ENCODE results near the gene MKNK2. TPM values are rescaled to one million over a fixed set of nuclear protein-coding genes. Genes with fewer than 3 reads are reported as not detected.

MKNK2 gene
- total RNA-seq, 1 experiment from 2014 or later: 223 TPM

DNA sequence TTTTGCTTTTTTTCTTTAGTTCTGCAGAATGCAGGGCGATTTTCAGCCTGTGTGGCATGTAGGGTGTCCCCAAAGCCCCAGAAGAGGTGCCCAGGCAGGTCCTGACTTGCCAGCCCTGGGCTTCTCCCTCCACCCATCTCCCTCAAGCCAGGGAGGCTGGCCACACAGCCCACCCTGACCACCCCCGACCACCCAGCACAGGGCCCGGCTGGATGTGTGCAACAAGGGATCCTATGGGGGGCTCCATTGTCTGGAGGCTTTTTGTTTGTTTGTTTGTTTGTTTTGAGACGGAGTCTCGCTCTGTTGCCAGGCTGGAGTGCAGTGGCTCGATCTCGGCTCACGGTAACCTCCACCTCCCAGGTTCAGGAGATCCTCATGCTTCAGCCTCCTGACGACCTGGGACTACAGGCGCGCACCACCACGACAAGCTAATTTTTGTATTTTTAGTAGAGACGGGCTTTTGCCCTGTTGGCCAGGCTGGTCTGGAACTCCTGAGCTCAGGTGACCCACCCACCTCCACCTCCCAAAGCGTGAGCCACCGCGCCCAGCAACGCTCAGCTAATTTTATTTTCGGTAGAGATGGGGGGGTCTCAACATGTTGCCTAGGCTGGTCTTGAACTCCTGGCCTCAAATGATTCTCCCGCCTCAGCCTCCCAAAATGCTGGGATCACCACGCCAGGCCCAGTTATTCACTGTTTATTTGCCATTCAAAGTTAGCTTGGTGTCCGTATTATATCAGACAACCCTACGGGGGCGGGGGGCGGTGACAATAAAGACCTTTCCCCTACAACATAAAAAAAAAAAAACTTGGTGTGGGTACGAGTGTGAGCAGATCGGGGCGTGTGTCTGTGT, 7.8 kb upstream of the MKNK2 start:
- no peak for DNase-seq (ENCODE audit: low spot score)

DNA sequence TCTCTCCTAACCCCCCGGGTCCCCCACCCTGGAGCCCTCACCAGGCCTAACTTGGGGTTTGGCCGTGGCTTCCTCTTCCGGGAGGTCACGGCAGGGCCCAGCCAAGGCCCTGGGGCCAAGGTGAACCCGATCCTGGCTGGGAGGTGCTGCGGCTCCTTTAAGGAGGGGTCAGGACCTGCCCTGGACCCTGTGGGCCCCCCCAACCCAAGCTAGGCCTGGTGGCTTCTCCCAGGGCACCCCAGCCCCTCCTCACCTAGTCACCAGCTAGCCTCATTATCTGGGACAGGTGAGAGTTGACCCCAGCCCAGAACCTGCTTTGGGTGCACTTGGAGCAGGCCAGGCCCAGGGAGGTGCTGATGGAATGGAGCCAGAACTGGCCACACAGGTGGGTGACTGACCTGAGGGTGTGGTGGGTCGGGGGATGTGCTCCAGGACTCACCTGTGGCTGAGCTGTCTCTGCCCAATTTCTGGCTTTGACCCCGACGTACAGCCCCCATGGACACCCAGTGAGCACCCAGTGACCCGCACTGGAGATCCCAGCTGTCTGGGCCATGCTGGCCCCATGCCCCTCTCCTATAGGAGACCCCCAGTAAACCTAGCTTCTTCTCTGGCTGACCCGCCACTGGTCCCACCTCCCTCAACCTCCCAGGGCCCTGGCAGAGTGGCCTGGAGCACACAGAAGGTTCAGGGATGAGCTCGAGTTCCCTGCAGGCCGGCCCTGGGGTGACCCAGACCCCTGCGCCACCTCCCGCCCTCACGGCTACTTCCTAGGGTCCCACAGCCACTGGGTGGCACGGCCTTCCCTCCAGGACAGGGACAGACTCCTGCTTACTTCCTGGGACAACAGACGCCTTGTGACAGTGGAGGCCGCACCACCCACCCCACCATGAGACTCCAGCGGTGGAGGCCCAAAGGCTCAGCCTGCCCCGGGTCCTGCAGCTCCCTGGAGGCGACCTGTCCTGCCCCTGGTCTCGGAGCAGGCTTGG, 6.7 kb upstream of the MKNK2 start:
- no peak for DNase-seq (ENCODE audit: low spot score)

GRCh38 chr19:2056837-2057192, 5.8 kb upstream of the MKNK2 start:
- no peak for DNase-seq (ENCODE audit: low spot score)

DNA sequence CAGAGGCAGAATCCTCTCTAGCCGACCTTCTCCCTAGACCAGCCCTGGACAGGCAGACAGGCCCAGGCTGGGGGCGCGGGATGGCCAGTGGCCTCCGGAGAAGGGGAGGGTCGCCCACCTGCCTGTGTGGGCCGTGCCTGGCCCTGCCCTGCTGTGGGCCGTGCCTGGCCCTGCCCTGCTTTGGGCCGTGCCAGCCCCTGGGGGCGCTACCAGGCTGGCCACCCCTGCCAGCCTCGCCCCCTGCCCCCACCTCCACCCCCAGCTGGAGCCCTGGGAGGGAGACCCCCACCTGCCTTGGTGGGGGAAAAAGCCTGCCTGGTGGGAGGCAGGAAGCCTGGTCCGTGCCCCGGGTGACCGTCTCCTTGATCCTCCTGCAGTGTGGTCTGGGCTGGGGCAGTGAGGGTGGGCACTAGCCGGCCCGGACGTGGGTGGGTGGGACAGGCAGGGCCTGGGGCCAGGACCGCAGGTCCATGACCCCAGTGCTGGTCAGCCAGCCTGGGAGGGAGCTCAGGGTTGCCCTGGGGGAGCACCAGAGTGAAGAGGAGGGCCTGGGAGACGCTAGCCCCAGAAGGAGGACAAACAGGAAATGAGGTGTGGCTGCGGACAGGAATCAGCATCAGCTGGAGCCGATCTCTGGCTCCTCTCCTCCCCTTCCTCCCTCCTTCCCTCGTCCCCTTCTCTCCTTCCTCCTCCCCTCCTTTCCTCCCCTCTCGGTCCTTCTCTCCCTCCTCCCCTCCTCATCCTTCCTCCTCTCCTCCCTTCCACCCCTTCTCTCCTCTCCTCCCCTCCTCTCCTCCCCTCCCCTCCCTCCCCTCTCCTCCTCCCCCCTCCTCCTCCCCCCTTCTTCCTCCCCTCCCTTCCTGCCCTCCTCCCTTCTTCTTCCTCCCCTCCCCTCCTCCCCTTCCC, 5.1 kb upstream of the MKNK2 start:
- DNase-seq (ENCODE audit: low spot score): peak; percentile 42

DNA sequence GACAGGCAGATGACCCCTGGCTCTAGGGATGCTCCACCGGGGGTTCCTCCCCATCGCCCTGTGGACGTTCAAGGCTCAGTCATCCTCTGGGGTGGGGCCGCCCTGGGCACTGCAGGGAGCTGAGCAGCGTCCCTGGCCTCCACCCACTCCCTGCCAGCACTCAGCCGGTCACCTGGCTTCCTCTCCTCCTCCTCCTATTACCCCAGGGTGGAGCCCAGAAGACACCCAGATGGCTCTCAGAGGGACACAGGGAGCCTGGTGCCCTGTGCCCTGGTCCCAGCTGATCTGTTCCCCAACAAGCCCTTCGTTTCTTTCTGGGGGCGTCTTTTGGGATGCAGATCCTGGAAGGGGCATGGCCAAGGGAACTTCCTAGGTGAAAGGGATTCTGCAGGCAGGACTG, 3.7 kb upstream of the MKNK2 start:
- DNase-seq (ENCODE audit: low spot score): peak; percentile 47

DNA sequence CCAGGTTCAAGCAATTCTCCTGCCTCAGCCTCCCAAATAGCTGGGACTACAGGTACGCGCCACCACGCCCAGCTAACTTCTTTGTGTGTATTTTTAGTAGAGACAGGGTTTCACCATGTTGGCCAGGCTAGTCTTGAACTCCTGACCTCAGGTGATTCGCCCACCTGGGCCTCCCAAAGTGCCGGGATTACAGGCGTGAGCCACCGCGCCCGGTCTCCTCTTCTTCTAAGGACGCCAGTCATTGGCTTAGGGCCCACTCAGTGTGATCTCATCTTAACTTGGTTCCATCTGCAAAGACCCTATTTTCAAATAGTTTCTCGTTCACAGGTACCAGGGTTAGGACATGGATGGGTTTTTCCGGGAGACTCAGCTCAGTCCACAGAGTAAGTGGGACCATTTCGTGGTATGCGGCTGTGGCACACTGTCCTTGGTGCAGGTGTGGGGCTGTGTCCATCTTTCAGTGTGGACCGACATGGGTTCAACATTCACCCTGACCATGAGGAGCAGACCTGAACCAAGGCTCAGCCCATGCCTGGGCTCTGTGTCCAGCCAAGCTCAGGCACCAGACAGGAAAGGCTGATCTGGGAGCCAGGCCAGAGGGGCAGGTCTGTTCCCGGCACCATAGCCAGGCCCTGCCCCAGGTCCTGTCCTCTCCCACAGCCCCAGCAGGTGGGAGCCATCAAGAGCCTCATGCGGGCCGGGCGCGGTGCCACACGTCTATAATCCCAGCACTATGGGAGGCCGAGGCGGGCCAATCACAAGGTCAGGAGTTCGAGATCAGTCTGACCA, 2.8 kb upstream of the MKNK2 start:
- no peak for DNase-seq (ENCODE audit: low spot score)

GRCh38 chr19:2051773-2052704, 995 bp upstream of the MKNK2 start:
- DNase-seq (ENCODE audit: low spot score): peak; percentile 52

- DNase-seq (ENCODE audit: low spot score): no peak
These were observed 574 bp downstream of the MKNK2 start for GRCh38 chr19:2050349-2050990.

- peak; percentile 79 for DNase-seq (ENCODE audit: low spot score)
These were observed 1.2 kb downstream of the MKNK2 start for GRCh38 chr19:2049741-2050348.

DNA sequence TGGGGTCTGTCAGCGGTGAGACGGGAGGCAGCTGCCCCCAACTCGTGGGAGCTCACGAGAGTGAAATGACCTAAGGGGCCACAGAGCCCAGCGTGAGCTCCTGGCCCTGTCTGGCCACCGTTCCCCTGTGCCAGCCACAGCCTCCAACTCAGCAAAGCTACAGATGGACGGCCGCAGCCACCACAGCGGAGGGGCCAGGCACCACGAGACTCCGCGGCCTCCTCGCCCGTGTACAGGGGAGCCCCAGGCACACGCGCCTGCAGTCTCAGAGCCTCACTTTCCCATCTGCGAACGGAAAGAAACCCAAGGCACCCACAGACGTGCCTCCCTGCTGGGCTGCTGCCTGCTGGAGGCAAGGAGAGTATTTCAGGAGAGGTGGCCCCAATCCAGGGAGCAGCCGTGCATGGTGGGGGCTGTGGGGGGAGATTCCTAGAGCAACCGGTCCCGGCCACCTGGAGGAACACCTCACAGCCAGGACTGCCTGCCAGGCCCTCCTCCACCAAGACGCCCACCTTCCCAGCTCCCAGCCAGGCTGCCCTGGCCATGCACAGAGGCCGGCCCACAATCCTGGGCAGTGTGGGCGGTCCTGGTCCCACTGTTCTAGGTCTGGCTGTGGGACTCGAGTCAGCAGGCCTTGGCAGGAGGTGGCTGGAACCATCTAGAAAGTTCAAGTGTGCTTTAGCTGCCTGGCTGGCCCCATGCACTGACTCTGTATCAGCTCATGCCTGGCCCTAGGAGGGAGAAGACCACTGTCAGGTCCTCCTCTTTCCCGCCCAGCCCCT, 1.9 kb downstream of the MKNK2 start:
- peak; percentile 28 for DNase-seq (ENCODE audit: low spot score)

DNA sequence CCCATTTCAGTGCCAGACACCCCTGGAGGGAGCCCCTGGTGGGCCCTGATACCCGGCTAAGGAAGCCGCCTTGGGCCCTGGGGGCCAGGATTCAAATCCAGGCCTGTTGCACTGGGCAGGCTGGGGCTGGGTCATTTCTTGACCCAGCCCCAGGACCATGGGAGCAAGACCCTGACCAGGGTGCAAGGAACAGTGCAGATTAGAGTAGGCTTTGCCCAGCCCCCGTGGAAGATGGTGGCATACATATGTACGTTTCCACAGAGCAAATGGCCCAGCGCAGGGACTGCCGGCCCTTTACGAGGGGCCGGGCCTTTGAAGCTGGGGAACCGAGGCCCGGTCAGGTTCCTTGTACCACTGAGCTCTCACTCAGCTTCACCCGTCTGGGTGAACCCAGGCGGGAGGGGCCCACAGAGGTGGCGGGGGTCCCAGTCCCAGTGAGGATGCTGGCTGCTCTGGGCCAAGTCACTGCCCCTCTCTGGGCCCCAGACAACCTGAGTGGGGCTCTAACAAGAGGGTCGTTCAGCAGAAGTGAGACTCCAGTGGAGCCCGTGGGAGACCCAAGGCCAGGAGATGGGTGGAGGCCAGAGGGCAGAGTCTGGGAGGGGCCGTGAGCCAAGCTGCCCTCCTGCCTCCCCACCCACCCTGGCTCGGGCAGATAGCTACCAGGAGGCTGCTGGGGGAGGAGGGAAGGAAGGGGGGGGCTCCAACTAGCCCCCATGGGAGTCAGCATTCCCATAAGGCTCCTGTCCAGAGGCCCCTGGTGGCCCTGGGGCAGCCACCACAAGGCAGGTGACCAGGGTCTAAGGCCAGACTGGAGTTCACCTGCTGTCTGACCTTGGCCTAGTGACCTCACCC, 2.7 kb downstream of the MKNK2 start:
- DNase-seq (ENCODE audit: low spot score): no peak

GRCh38 chr19:2047449-2048103, 3.5 kb downstream of the MKNK2 start:
- peak; percentile 65 for DNase-seq (ENCODE audit: low spot score)

DNA sequence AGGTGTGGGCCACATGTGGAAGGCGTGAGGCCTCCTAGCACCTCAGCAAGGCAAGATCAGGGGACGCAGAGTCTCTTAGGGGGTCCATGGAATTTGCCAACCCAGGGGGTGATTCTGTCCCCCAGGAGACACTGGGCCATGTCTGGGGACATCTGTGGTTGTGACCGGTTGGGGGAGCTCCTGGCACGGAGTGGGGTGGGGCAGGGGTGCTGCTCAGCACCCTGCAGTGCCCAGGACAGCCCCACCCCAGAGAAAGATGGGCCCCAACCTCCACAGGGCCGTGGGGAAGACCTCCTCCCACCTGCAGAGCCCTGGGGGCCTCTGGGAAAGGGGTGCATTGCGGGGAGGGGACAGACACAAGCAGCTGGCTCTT, 4.0 kb downstream of the MKNK2 start:
- no peak for DNase-seq (ENCODE audit: low spot score)

DNA sequence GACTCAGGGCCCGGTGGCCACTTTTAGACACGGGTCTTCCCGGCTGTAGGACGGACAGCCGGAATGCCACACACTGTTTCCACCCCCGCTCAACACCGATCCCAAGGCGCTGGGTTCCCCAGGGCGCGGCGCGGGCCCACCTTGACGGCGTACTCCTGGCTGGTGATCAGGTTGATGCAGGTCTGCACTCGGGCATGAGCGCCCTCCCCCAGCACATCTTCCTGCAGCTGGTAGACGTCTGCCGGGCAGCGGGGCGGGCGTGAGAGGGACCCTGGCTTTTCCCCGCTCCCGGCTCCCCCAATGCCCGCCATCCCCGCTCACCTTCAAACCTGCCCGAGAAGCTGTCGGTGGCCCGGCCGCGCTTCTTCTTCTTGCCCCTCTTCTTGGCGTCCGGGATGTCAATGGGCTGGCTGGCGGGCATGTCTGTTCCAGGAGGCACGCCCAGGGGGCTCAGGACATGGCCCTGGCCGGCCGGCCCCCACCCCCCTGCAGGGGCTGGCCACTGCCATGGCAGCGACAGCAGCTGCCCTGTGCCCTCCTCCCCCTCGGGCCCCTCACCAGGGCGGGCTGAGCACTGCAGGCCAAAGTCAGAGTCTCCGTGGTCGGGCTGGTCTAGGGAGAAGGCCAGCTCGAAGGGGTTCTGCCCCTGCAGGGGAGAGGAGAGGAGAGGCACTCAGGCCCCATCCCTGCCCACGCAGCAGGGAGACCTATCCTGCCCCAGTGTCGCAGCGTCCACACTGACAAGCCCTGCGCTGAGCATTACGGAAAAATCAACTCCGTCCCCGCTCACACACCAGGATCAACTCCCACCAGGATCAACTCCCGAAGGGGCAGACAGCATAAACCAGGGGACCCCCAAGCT, 4.8 kb downstream of the MKNK2 start:
- DNase-seq (ENCODE audit: low spot score): no peak

GRCh38 chr19:2045501-2046045, 5.5 kb downstream of the MKNK2 start:
- DNase-seq (ENCODE audit: low spot score): no peak
